Inferior parietal cortex (tissue), 1 donor: Measurements from ENCODE around the gene SFN.

Source experiments
- DNase-seq: peaks from one replicate; pipeline ENCODE4 v3.0.0-alpha.2; 2016; ENCODE audit errors: extremely low spot score

The SFN gene

DNA sequence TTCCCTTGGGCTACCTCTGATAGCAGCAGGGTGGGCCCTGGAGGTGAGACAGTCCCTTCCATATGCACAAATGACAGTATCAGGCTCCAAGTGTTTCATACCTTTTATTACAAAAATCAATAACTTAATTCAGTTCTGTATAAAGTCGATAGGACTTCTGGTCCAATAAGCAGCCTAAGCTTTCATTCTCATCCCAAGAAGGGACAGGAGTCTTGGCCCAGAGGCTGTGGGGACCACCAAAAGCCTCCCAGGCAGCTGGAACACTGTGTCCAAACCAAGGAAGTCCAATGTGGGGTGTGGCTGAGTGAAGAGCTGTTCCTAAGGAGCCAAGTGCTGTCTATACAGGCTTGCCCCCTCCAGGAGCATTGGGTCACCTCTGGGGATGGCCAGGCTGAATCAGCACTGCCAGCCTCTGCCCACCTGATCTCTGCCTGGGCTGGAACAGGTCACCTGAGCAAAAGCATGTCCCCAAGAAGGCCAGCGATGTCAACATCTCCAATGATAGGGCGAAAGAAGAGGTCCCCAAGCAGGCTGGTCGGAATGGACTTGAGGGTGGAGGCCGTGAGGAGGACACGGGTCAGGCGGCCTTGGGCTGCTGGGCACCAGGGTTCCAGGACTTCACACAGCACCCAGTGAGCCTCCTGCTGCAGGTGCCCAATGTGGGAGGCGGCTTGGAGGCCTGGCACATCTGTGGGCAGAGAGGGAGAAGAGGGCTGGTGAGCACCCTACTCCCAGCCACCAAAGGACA lies 48.6 kb downstream of the SFN start:
- no peak for DNase-seq

DNA sequence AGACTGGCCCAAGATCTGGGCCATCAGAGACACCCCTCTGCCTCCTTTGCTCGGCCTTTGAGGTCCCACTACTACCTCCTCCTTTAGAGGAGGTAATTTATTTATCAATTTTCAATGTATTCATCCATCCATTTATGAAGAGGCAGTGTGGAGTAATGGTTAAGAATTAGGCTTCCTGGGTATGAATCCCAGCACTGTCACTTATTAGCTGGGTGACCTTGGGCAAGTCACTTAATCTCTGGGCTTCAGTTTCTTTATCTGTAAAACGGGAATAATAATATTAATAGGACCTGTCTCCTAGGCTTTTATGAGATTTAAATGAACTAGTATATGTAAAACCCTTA lies 49.2 kb downstream of the SFN start:
- DNase-seq: no peak

DNA sequence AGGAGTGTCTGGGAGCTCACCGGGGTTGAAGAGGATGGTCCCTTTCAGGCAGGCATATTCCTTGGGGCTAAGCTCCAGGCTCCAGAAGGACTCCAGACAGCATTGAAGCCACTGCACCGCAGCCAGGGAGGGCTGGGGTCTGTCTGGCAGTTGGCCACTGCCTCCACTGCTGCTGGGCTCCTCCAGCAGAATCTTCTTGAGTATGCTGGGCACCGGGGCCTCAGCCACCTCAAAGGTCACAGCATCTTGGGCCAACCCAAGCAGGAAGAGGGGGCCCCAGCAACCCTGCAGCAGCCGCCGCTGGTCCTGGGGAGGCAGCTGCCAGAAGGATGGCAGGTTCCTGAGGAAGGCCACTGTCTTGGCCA lies 50.4 kb downstream of the SFN start:
- no peak for DNase-seq
